Nephron (organoid): ENCODE results near the gene GTF2IRD1.
A peak's percentile ranks its signal among the peaks of the same experiment; 100 is the strongest.

Experiments used
- H3K27ac Mint-ChIP-seq, 3 experiments: 2 replicates each; pipeline ENCODE4 v1.8.0; 2020; ENCODE audit warnings: mixed read lengths in 3 of 3, mild to moderate bottlenecking in 2 of 3, moderate library complexity in 1 of 3
- H3K27me3 Mint-ChIP-seq: 2 replicates; pipeline ENCODE4 v1.8.0; 2021; ENCODE audit warnings: low read depth, mild to moderate bottlenecking, moderate library complexity, mixed read lengths
- H3K36me3 Mint-ChIP-seq: 2 replicates; pipeline ENCODE4 v1.8.0; 2020; ENCODE audit warnings: low read depth, mixed read lengths
- H3K4me1 Mint-ChIP-seq: 2 replicates; pipeline ENCODE4 v1.8.0; 2020; ENCODE audit warnings: mixed read lengths
- H3K4me3 Mint-ChIP-seq, 3 experiments: 2 replicates each; pipeline ENCODE4 v1.8.0; 2020; ENCODE audit warnings: mild to moderate bottlenecking in 3 of 3, mixed read lengths in 3 of 3, moderate library complexity in 2 of 3
- H3K9me3 Mint-ChIP-seq: 2 replicates; pipeline ENCODE4 v1.8.0; 2020; ENCODE audit warnings: mixed read lengths
- CTCF ChIP-seq, 3 experiments: fragments of 200-600 bp; sonication (generic); IDR thresholded peaks; one replicate each; pipeline ENCODE4 v1.5.0; 2021; ENCODE audit warnings: antibody characterized with exemption in 3 of 3; ENCODE audit not compliant: unreplicated experiment in 3 of 3

Gene GTF2IRD1

GRCh38 chr7:74453322-74454011 lies at the start of gene GTF2IRD1:
Gene GTF2IRD1, plus strand, starts transcription at chr7:74453906. Its CDS starts 54,175 bp downstream, at chr7:74508081.
- Mint-ChIP-seq H3K27ac (peak within 1 kb of the TSS; percentile 96 to 98 (median 97)), H3K36me3 (peaks cover 12% of the 10 kb centered on the region), H3K27me3 (no peaks in the 10 kb centered on the region), H3K4me3 (peak within 1 kb of the TSS; percentile 84 to 91 (median 90)), H3K4me1 (peaks cover 33% of the 10 kb centered on the region), H3K9me3 (no peaks in the 10 kb centered on the region)
- TF ChIP-seq CTCF (IDR thresholded peaks at IDR 0.05; ENCODE audit: unreplicated experiment in 3 of 3), result no peak

- peaks cover 11% of the 10 kb centered on the region for H3K36me3 Mint-ChIP-seq
- H3K4me1 Mint-ChIP-seq, result no peaks in the 10 kb centered on the region
- H3K9me3 Mint-ChIP-seq, result no peaks in the 10 kb centered on the region
- H3K27me3 Mint-ChIP-seq, result no peaks in the 10 kb centered on the region
- no peak for TF ChIP-seq CTCF (IDR thresholded peaks at IDR 0.05; ENCODE audit: unreplicated experiment in 3 of 3)
- H3K27ac Mint-ChIP-seq, result no peak overlapping the region
- no peak overlapping the region for H3K4me3 Mint-ChIP-seq
Observed at GRCh38 chr7:74404388-74404700, 49.4 kb upstream of the GTF2IRD1 start.

GRCh38 chr7:74404741-74405140 lies 49.0 kb upstream of the GTF2IRD1 start:
- no peaks in the 10 kb centered on the region for H3K27me3 Mint-ChIP-seq
- H3K9me3 Mint-ChIP-seq, result no peaks in the 10 kb centered on the region
- no peak overlapping the region for H3K27ac Mint-ChIP-seq
- no peaks in the 10 kb centered on the region for H3K4me1 Mint-ChIP-seq
- no peak for TF ChIP-seq CTCF (IDR thresholded peaks at IDR 0.05; ENCODE audit: unreplicated experiment in 3 of 3)
- peaks cover 11% of the 10 kb centered on the region for H3K36me3 Mint-ChIP-seq
- no peak overlapping the region for H3K4me3 Mint-ChIP-seq

- H3K4me3 Mint-ChIP-seq, result no peak overlapping the region
- H3K27ac Mint-ChIP-seq, result no peak overlapping the region
- peak; percentile 38 to 49 (median 43) for TF ChIP-seq CTCF (IDR thresholded peaks at IDR 0.05; ENCODE audit: unreplicated experiment in 3 of 3)
- H3K36me3 Mint-ChIP-seq, result peaks cover 11% of the 10 kb centered on the region
- no peaks in the 10 kb centered on the region for H3K9me3 Mint-ChIP-seq
- no peaks in the 10 kb centered on the region for H3K4me1 Mint-ChIP-seq
- no peaks in the 10 kb centered on the region for H3K27me3 Mint-ChIP-seq
Observed at GRCh38 chr7:74405191-74405898, 48.4 kb upstream of the GTF2IRD1 start.

- no peak overlapping the region for H3K4me3 Mint-ChIP-seq
- H3K27me3 Mint-ChIP-seq, result no peaks in the 10 kb centered on the region
- H3K36me3 Mint-ChIP-seq, result peaks cover 11% of the 10 kb centered on the region
- no peak for TF ChIP-seq CTCF (IDR thresholded peaks at IDR 0.05; ENCODE audit: unreplicated experiment in 3 of 3)
- H3K9me3 Mint-ChIP-seq, result no peaks in the 10 kb centered on the region
- no peaks in the 10 kb centered on the region for H3K4me1 Mint-ChIP-seq
- H3K27ac Mint-ChIP-seq, result no peak overlapping the region
Observed at GRCh38 chr7:74405899-74406512, 47.7 kb upstream of the GTF2IRD1 start.
